Trophoblast cell (in vitro differentiated cells and primary cell): ENCODE data around the gene RRP36.

Experiments
- DNase-seq, 2 donors: peaks; one replicate each; pipeline ENCODE4 v3.0.0-alpha.2; 2016
- H2AFZ ChIP-seq: 2 replicates; pipeline ENCODE4 v1.6.1; 2013; ENCODE audit warnings: low read length, moderate library complexity, mild to moderate bottlenecking; ENCODE audit not compliant: insufficient read depth, poor library complexity
- H2AK5ac ChIP-seq: 2 replicates; pipeline ENCODE4 v1.6.1; 2013; ENCODE audit warnings: mild to moderate bottlenecking, low read length
- H2BK120ac ChIP-seq: 2 replicates; pipeline ENCODE4 v1.6.1; 2013; ENCODE audit warnings: low read length, mild to moderate bottlenecking, moderate library complexity; ENCODE audit not compliant: insufficient read depth, poor library complexity
- H2BK12ac ChIP-seq: 2 replicates; pipeline ENCODE4 v1.6.1; 2013; ENCODE audit warnings: mild to moderate bottlenecking, low read length, moderate library complexity
- H2BK5ac ChIP-seq: 2 replicates; pipeline ENCODE4 v1.6.1; 2013; ENCODE audit warnings: low read length, low read depth, moderate library complexity, mild to moderate bottlenecking; ENCODE audit not compliant: poor library complexity
- H3K14ac ChIP-seq: 2 replicates; pipeline ENCODE4 v1.6.1; 2013; ENCODE audit warnings: mild to moderate bottlenecking, low read length
- H3K18ac ChIP-seq: 2 replicates; pipeline ENCODE4 v1.6.1; 2013; ENCODE audit warnings: mild to moderate bottlenecking, low read length
- H3K23ac ChIP-seq: 2 replicates; pipeline ENCODE4 v1.6.1; 2013; ENCODE audit warnings: low read length
- H3K27ac ChIP-seq: 2 replicates; pipeline ENCODE4 v1.5.1; 2013; ENCODE audit warnings: low read depth, mild to moderate bottlenecking, inconsistent platforms, low read length, moderate library complexity
- H3K27me3 ChIP-seq: 2 replicates; pipeline ENCODE4 v1.6.1; 2013; ENCODE audit warnings: inconsistent platforms, mild to moderate bottlenecking, low read length, moderate library complexity; ENCODE audit not compliant: insufficient read depth
- H3K36me3 ChIP-seq, 2 experiments: 1 replicate in 1 of 2; 2 replicates in 1 of 2; pipeline ENCODE4 v1.6.1; 2013; ENCODE audit warnings: low read length in 2 of 2, mild to moderate bottlenecking in 2 of 2, moderate library complexity in 1 of 2; ENCODE audit not compliant: insufficient read depth in 2 of 2, control insufficient read depth in 1 of 2
- H3K4ac ChIP-seq: 2 replicates; pipeline ENCODE4 v1.6.1; 2013; ENCODE audit warnings: low read depth, mild to moderate bottlenecking, low read length, moderate library complexity
- H3K4me1 ChIP-seq, 2 experiments: 1 replicate in 1 of 2; 2 replicates in 1 of 2; pipeline ENCODE4 v1.6.1; 2013; ENCODE audit warnings: low read length in 2 of 2, mild to moderate bottlenecking in 2 of 2, moderate library complexity in 1 of 2; ENCODE audit not compliant: insufficient read depth in 2 of 2, control insufficient read depth in 1 of 2
- H3K4me2 ChIP-seq: 2 replicates; pipeline ENCODE4 v1.6.1; 2013; ENCODE audit warnings: inconsistent platforms, mild to moderate bottlenecking, low read length, moderate library complexity
- H3K4me3 ChIP-seq: 2 replicates; pipeline ENCODE4 v1.5.1; 2013; ENCODE audit warnings: mild to moderate bottlenecking, low read depth, low read length, inconsistent platforms
- H3K79me1 ChIP-seq: one replicate; pipeline ENCODE4 v1.6.1; 2013; ENCODE audit warnings: low read length
- H3K79me2 ChIP-seq: 2 replicates; pipeline ENCODE4 v1.6.1; 2013; ENCODE audit warnings: low read length, mild to moderate bottlenecking; ENCODE audit not compliant: control insufficient read depth, insufficient read depth, poor library complexity
- H3K9ac ChIP-seq: 2 replicates; pipeline ENCODE4 v1.6.1; 2013; ENCODE audit warnings: mild to moderate bottlenecking, low read length
- H3K9me3 ChIP-seq: 2 replicates; pipeline ENCODE4 v1.6.1; 2013; ENCODE audit warnings: low read depth, mild to moderate bottlenecking, control low read depth, inconsistent platforms, low read length; ENCODE audit not compliant: insufficient read depth
- H4K12ac ChIP-seq: 2 replicates; pipeline ENCODE4 v1.6.1; 2013; ENCODE audit warnings: low read depth, mild to moderate bottlenecking, low read length, moderate library complexity
- H4K8ac ChIP-seq: 2 replicates; pipeline ENCODE4 v1.6.1; 2013; ENCODE audit warnings: low read depth, mild to moderate bottlenecking, low read length, moderate library complexity
- H4K91ac ChIP-seq: one replicate; pipeline ENCODE4 v1.6.1; 2013; ENCODE audit warnings: low read depth, mild to moderate bottlenecking, low read length, moderate library complexity
- WGBS: extraction: QIAGEN DNeasy Blood & Tissue Kit; methylation state at CpG from one replicate; pipeline ENCODE4 v1.1.7; 2013; ENCODE audit warnings: missing lambda C conversion rate; ENCODE audit not compliant: insufficient read length, insufficient coverage; ENCODE audit errors: extremely low coverage; 5-methylcytosine and 5-hydroxymethylcytosine counted together

The RRP36 gene

GRCh38 chr6:43034190-43034525, 12.7 kb downstream of the RRP36 start:
- Histone ChIP-seq H2AFZ (no peak overlapping the region), H3K4me1 (no peaks in the 10 kb centered on the region), H3K79me1 (no peaks in the 10 kb centered on the region), H3K79me2 (no peaks in the 10 kb centered on the region), H2BK5ac (no peak overlapping the region), H2BK12ac (no peak overlapping the region), H3K27me3 (no peaks in the 10 kb centered on the region), H4K91ac (no peak overlapping the region), H3K4ac (no peak overlapping the region), H3K4me2 (no peak overlapping the region), H3K14ac (no peak overlapping the region), H2BK120ac (no peak overlapping the region), H3K9ac (no peak overlapping the region), H2AK5ac (no peak overlapping the region), H3K27ac (no peak overlapping the region), H3K4me3 (no peak overlapping the region), H4K12ac (no peak overlapping the region), H3K9me3 (peaks cover 1% of the 10 kb centered on the region), H3K18ac (no peak overlapping the region), H3K23ac (no peak overlapping the region), H4K8ac (no peak overlapping the region), H3K36me3 (peaks cover 62 to 72% of the 10 kb centered on the region in 2 experiments)
- no peak for DNase-seq
- WGBS = no CpG with 5 or more reads among the region's 2 CpGs

- Histone ChIP-seq H3K4me2 (no peak overlapping the region), H3K4ac (no peak overlapping the region), H3K79me1 (no peaks in the 10 kb centered on the region), H3K9me3 (peaks cover 1% of the 10 kb centered on the region), H3K14ac (no peak overlapping the region), H3K9ac (no peak overlapping the region), H3K4me3 (no peak overlapping the region), H3K23ac (no peak overlapping the region), H2BK12ac (no peak overlapping the region), H3K79me2 (no peaks in the 10 kb centered on the region), H4K91ac (no peak overlapping the region), H4K8ac (no peak overlapping the region), H3K18ac (no peak overlapping the region), H2AK5ac (no peak overlapping the region), H4K12ac (no peak overlapping the region), H2BK120ac (no peak overlapping the region), H3K27ac (no peak overlapping the region), H2AFZ (no peak overlapping the region), H3K27me3 (no peaks in the 10 kb centered on the region), H2BK5ac (no peak overlapping the region), H3K4me1 (no peaks in the 10 kb centered on the region), H3K36me3 (peaks cover 63 to 71% of the 10 kb centered on the region in 2 experiments)
- no CpG with 5 or more reads among the region's 4 CpGs for WGBS
- no peak for DNase-seq
These were observed 14.2 kb downstream of the RRP36 start for GRCh38 chr6:43035495-43036194.

- Histone ChIP-seq H2BK12ac (no peak overlapping the region), H2AK5ac (no peak overlapping the region), H3K4me3 (no peak overlapping the region), H3K36me3 (peaks cover 66 to 76% of the 10 kb centered on the region in 2 experiments), H3K27me3 (no peaks in the 10 kb centered on the region), H3K27ac (no peak overlapping the region), H2BK120ac (no peak overlapping the region), H3K14ac (no peak overlapping the region), H3K18ac (no peak overlapping the region), H2AFZ (no peak overlapping the region), H3K4me1 (no peaks in the 10 kb centered on the region), H4K12ac (no peak overlapping the region), H2BK5ac (no peak overlapping the region), H3K79me2 (no peaks in the 10 kb centered on the region), H3K9ac (peak overlapping the region; percentile 29), H3K23ac (no peak overlapping the region), H3K4ac (no peak overlapping the region), H3K9me3 (peaks cover 1% of the 10 kb centered on the region), H4K91ac (no peak overlapping the region), H4K8ac (no peak overlapping the region), H3K4me2 (no peak overlapping the region), H3K79me1 (no peaks in the 10 kb centered on the region)
- DNase-seq = no peak
- WGBS = no CpG with 5 or more reads among the region's 9 CpGs
These were observed 15.3 kb downstream of the RRP36 start for GRCh38 chr6:43036712-43037111.

- H3K27me3 ChIP-seq = no peaks in the 10 kb centered on the region
- H3K14ac ChIP-seq = no peak overlapping the region
- H2BK5ac ChIP-seq = no peak overlapping the region
- H2BK120ac ChIP-seq = no peak overlapping the region
- no peaks in the 10 kb centered on the region for H3K4me1 ChIP-seq
- no peaks in the 10 kb centered on the region for H3K79me2 ChIP-seq
- no peak overlapping the region for H3K18ac ChIP-seq
- WGBS = no CpG with 5 or more reads among the region's 5 CpGs
- H4K8ac ChIP-seq = no peak overlapping the region
- H4K91ac ChIP-seq = no peak overlapping the region
- H3K4me3 ChIP-seq = no peak overlapping the region
- no peak overlapping the region for H3K23ac ChIP-seq
- H3K4me2 ChIP-seq = no peak overlapping the region
- peaks cover 1% of the 10 kb centered on the region for H3K9me3 ChIP-seq
- no peak overlapping the region for H2BK12ac ChIP-seq
- H4K12ac ChIP-seq = no peak overlapping the region
- no peaks in the 10 kb centered on the region for H3K79me1 ChIP-seq
- H2AFZ ChIP-seq = no peak overlapping the region
- H3K27ac ChIP-seq = no peak overlapping the region
- peaks cover 66 to 72% of the 10 kb centered on the region in 2 experiments for H3K36me3 ChIP-seq
- peak overlapping the region; percentile 29 for H3K9ac ChIP-seq
- H3K4ac ChIP-seq = no peak overlapping the region
- no peak for DNase-seq
- H2AK5ac ChIP-seq = no peak overlapping the region
These were observed 15.8 kb downstream of the RRP36 start for GRCh38 chr6:43037197-43037596.
